Activated CD4-positive, alpha-beta memory T cell treated with anti-CD3 and anti-CD28 coated beads, Interleukin-2, amount 10 ng/mL, durations not matched to agents 7 days and 5 days (primary cell): ENCODE data around the gene SP140. TPM values are rescaled to one million over a fixed set of nuclear protein-coding genes. Genes with fewer than 3 reads are reported as not detected.
"Not testable (repeated sequence)": the region's sequence is repeated elsewhere in the genome, so short reads cannot be mapped to it uniquely, and the experiment has no call there.

Experiments
- CTCF ChIA-PET: fragments of 350-600 bp; sonication (Branson Sonifier 250); formaldehyde crosslinking; loops from one replicate; lab custom pipeline; 2021; ENCODE audit warnings: antibody characterized with exemption, inconsistent platforms; lab: Charles Lee
- POLR2A ChIA-PET: fragments of 350-600 bp; sonication (Branson Sonifier 250); formaldehyde crosslinking; loops from one replicate; lab custom pipeline; 2021; ENCODE audit warnings: antibody characterized with exemption; lab: Charles Lee
- DNase-seq: peaks from one replicate; pipeline ENCODE4 v3.0.0-alpha.2; 2020
- H3K27ac Mint-ChIP-seq: one replicate; pipeline ENCODE4 v1.8.0; 2021; ENCODE audit warnings: mild to moderate bottlenecking, mixed read lengths
- H3K27me3 Mint-ChIP-seq: one replicate; pipeline ENCODE4 v1.8.0; 2021; ENCODE audit warnings: mixed read lengths
- H3K36me3 Mint-ChIP-seq: one replicate; pipeline ENCODE4 v1.8.0; 2021; ENCODE audit warnings: low read depth, mixed read lengths
- H3K4me1 Mint-ChIP-seq: one replicate; pipeline ENCODE4 v1.8.0; 2021; ENCODE audit warnings: mixed read lengths
- H3K4me3 Mint-ChIP-seq: one replicate; pipeline ENCODE4 v1.8.0; 2021; ENCODE audit warnings: mild to moderate bottlenecking, mixed read lengths
- H3K9me3 Mint-ChIP-seq: one replicate; pipeline ENCODE4 v1.8.0; 2021; ENCODE audit warnings: mixed read lengths
- total RNA-seq, 2 experiments: library from RNA; stranded (reverse); gene quantifications; one replicate each; pipeline ENCODE4 v1.2.3, GENCODE V29; 2021

Gene SP140
- total RNA-seq, 2 experiments from 2014 or later = 132 to 137 TPM

DNA sequence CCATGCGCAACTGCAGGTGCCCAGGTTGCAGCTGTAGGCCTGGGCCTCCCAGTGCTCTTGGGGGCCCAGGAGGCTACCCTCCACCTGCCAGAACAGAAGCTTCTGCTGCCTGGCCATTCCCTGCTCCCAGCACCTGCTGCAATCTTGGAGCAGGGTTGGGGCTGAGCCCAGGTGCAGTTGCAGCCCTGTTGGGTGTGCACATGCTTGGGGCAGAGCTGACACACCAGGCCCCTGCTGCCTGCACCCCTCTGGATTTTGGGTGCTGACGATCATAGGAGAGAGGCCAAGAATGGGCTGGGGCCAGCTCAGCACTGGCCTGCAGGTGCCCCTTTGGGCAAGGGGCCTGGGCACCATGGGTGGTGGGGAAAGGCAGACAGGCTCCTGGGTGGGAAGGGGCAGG, 80.9 kb downstream of the SP140 start:
- ChIA-PET CTCF (no interaction called here), POLR2A (interaction anchor here (1.3 to 1.4 kb wide), 2 partner anchors 13 to 21 kb away, joined by 4 read pairs; partner anchors contain the start of gene SP140L)
- peaks cover 21% of the 10 kb centered on the region for H3K9me3 Mint-ChIP-seq
- no peaks in the 10 kb centered on the region for H3K4me1 Mint-ChIP-seq
- H3K27ac Mint-ChIP-seq = no peak overlapping the region
- peaks cover 72% of the 10 kb centered on the region for H3K36me3 Mint-ChIP-seq
- no peak for DNase-seq
- no peak overlapping the region for H3K4me3 Mint-ChIP-seq
- H3K27me3 Mint-ChIP-seq = no peaks in the 10 kb centered on the region

DNA sequence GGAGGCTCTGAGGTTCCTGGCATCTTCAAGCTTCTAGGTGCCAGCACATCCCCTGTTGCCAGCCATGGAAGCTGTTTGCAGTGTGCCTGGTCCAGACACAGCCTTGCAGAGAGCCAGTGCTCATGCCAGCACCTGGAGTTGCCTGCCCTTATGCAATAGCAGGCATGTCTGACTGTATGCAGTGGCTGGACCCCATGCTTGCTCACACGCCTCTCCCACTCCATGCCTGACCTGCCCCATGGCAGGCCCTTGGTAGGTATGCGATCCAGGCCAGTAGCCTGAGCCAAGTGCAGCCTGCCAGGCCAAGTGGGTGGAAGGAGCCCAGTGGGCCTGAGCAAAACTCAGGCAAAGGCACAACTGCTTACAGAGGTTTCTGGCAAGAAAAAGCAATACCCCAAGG, 81.9 kb downstream of the SP140 start:
- Mint-ChIP-seq H3K4me1 (no peaks in the 10 kb centered on the region), H3K9me3 (peaks cover 15% of the 10 kb centered on the region), H3K27me3 (no peaks in the 10 kb centered on the region), H3K36me3 (peaks cover 73% of the 10 kb centered on the region), H3K4me3 (no peak overlapping the region), H3K27ac (no peak overlapping the region)
- ChIA-PET CTCF (no interaction called here), POLR2A (interaction anchor here (1.3 to 1.4 kb wide), 2 partner anchors 12 to 20 kb away, joined by 4 read pairs; partner anchors contain the start of gene SP140L)
- DNase-seq = no peak

- Mint-ChIP-seq H3K36me3 (peaks cover 76% of the 10 kb centered on the region), H3K9me3 (peaks cover 8% of the 10 kb centered on the region), H3K27ac (no peak overlapping the region), H3K4me1 (no peaks in the 10 kb centered on the region), H3K27me3 (no peaks in the 10 kb centered on the region), H3K4me3 (no peak overlapping the region)
- no peak for DNase-seq
- ChIA-PET CTCF (interaction anchor here (1.1 kb wide), 1 partner anchor 9 kb away, joined by 3 read pairs; no protein-coding TSS in a partner anchor), POLR2A (no interaction called here)
Measured at GRCh38 chr2:230308402-230309000, 83.0 kb downstream of the SP140 start.

- POLR2A ChIA-PET, H3K27ac Mint-ChIP-seq, H3K9me3 Mint-ChIP-seq, CTCF ChIA-PET, DNase-seq, H3K4me3 Mint-ChIP-seq, H3K4me1 Mint-ChIP-seq, H3K27me3 Mint-ChIP-seq: not testable (repeated sequence)
- H3K36me3 Mint-ChIP-seq = peaks cover 78% of the 10 kb centered on the region
Measured at GRCh38 chr2:230310792-230311191, 85.3 kb downstream of the SP140 start.

DNA sequence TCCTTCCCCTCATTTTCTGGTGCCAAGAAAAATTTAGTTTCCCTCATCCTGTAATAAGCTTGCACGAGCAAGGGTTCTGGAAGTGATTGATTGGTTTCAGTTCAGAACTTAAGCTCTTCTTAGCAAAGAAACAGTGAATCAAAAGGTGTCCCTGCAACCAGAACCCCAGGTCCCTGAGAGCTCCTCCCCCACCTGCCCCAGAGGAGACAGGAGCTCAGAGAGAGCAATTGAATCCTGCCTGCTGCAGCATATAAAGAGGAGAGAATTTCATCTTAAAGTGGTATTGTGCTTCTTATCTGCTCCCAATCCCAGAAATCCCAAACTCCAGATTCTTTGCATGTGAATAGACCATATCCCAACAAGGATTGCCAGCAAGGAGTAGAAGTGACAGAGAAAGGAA, 86.1 kb downstream of the SP140 start:
- H3K4me1 Mint-ChIP-seq, CTCF ChIA-PET, DNase-seq, POLR2A ChIA-PET, H3K27me3 Mint-ChIP-seq, H3K4me3 Mint-ChIP-seq, H3K27ac Mint-ChIP-seq, H3K9me3 Mint-ChIP-seq: not testable (repeated sequence)
- peaks cover 78% of the 10 kb centered on the region for H3K36me3 Mint-ChIP-seq

GRCh38 chr2:230312638-230313037, 87.1 kb downstream of the SP140 start:
- Mint-ChIP-seq H3K27ac (no peak overlapping the region), H3K4me1 (peaks cover 8% of the 10 kb centered on the region), H3K36me3 (peaks cover 71% of the 10 kb centered on the region), H3K4me3 (no peak overlapping the region), H3K27me3 (no peaks in the 10 kb centered on the region), H3K9me3 (no peaks in the 10 kb centered on the region)
- POLR2A ChIA-PET = no interaction called here
- DNase-seq = no peak
- CTCF ChIA-PET = no interaction called here

GRCh38 chr2:230317366-230317765, 91.8 kb downstream of the SP140 start:
- Mint-ChIP-seq H3K4me3 (no peak overlapping the region), H3K27me3 (no peaks in the 10 kb centered on the region), H3K36me3 (peaks cover 62% of the 10 kb centered on the region), H3K27ac (peak overlapping the region; percentile 94), H3K9me3 (no peaks in the 10 kb centered on the region), H3K4me1 (peaks cover 54% of the 10 kb centered on the region)
- ChIA-PET CTCF (interaction anchor here (1.2 kb wide), 1 partner anchor 8 kb away, joined by 3 read pairs; no protein-coding TSS in a partner anchor), POLR2A (interaction anchor here (0.7 to 3.9 kb wide), 7 partner anchors 11 to 397 kb away, joined by 3 to 56 read pairs (median 4); partner anchors contain the start of genes SP110, SP140 and SP140L)
- peak; percentile 13 for DNase-seq

GRCh38 chr2:230318190-230319121, 92.9 kb downstream of the SP140 start:
- Mint-ChIP-seq H3K9me3 (no peaks in the 10 kb centered on the region), H3K4me1 (peaks cover 59% of the 10 kb centered on the region), H3K36me3 (peaks cover 57% of the 10 kb centered on the region), H3K27me3 (no peaks in the 10 kb centered on the region), H3K27ac (peak overlapping the region; percentile 94), H3K4me3 (peak overlapping the region; percentile 61)
- ChIA-PET CTCF (interaction anchor here (1.2 to 1.9 kb wide), 3 partner anchors 9 to 93 kb away, joined by 3 to 8 read pairs (median 4); partner anchors contain the start of genes SP140 and SP140L), POLR2A (interaction anchor here (0.7 to 3.9 kb wide), 18 partner anchors 10 to 397 kb away, joined by 3 to 56 read pairs (median 4); partner anchors contain the start of genes SP110, SP140, SP140L and TRIP12)
- DNase-seq = peak; percentile 20

DNA sequence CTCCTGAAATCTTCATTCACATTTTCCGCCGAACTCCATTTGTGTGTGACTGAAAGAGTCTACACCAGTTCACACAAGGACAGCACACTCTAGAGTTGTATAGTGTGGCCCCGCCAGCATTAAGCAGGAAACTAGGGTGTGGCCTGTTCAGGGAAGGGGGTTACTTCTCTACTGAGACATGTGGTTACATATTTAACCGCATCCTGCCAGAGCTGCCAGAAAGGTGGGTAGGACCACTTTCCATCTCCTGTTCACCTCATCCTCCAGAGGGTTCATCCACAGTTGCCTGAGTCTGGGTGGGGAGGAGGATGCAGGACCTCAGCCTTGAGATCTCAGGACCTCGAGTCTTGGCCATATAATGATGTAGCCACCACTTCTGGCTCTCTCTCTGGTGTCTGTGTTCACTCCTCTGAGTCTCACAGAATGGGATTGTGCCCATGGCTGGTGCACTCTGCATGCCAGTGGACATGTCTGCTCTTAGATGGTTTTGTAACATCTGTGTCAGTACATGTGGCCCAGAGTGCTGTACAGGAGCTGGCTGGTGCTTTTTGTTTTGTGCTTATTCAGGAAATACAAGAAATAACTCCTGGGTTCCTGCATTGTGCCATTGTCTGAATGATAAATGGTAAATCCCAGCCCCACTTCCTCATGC, 93.8 kb downstream of the SP140 start:
- no peaks in the 10 kb centered on the region for H3K9me3 Mint-ChIP-seq
- peaks cover 53% of the 10 kb centered on the region for H3K36me3 Mint-ChIP-seq
- H3K4me3 Mint-ChIP-seq = peak overlapping the region; percentile 61

GRCh38 chr2:230321031-230321430, 95.5 kb downstream of the SP140 start:
- H3K27ac Mint-ChIP-seq = no peak overlapping the region
- ChIA-PET POLR2A (no interaction called here), CTCF (no interaction called here)
- peak; percentile 11 for DNase-seq
- H3K4me1 Mint-ChIP-seq = peaks cover 78% of the 10 kb centered on the region
- H3K9me3 Mint-ChIP-seq = no peaks in the 10 kb centered on the region
- H3K4me3 Mint-ChIP-seq = no peak overlapping the region
- H3K36me3 Mint-ChIP-seq = peaks cover 48% of the 10 kb centered on the region
- H3K27me3 Mint-ChIP-seq = no peaks in the 10 kb centered on the region

More for the DNA sequence above, 93.8 kb downstream of the SP140 start:
- DNase-seq = peak; percentile 87
- Mint-ChIP-seq H3K4me1 (peaks cover 64% of the 10 kb centered on the region), H3K27ac (peak overlapping the region; percentile 94), H3K27me3 (no peaks in the 10 kb centered on the region)
- ChIA-PET CTCF (interaction anchor here (1.2 to 1.9 kb wide), 3 partner anchors 8 to 94 kb away, joined by 3 to 8 read pairs (median 4); partner anchors contain the start of genes SP140 and SP140L), POLR2A (interaction anchor here (0.9 to 3.9 kb wide), 16 partner anchors 9 to 340 kb away, joined by 3 to 56 read pairs (median 4); partner anchors contain the start of genes SP100, SP110, SP140 and SP140L)

DNA sequence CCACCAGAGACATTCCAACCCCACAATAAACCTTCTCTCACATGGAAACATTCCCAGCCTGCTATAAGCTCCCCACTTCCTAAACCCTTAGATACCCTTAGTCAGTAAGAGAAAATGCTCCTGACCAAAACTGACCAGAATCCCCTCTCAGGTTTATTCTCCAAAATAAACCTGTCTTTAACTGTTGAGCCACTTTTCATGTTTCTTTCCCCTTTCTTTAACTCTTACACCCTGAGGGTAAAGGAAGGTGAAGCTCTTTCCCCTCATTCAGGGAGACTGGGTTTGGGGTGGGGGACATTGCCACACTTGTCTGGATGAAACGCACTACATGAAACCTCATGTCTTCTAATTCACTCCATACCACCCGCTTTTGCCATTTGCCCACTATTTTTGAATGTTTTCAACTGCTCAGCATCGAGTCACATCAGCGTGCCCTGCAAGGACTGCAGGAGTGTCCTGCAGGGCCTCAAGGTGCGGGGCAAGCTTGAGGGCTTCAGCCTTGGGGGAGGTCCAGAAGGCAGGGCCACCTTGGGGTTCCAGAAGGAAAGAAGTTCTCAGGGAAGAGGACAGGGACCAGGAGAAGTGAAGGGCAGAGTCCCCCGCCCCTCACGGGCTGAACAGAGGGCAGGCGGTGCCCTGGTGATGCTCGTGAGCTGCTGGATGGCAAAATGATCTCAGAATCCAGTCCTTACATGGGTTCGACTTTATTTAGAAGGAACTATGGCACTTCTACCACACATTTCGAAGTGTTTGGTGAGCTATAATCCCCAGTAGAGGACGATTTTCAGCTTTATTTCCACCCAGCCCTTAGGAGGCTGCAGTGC, 97.2 kb downstream of the SP140 start:
- no peaks in the 10 kb centered on the region for H3K27me3 Mint-ChIP-seq
- no peak overlapping the region for H3K27ac Mint-ChIP-seq
- H3K36me3 Mint-ChIP-seq = peaks cover 57% of the 10 kb centered on the region
- no peak for DNase-seq
- CTCF ChIA-PET = interaction anchor here (0.8 to 1.3 kb wide), 3 partner anchors 26 to 98 kb away, joined by 3 to 4 read pairs (median 4); no protein-coding TSS in a partner anchor
- no peak overlapping the region for H3K4me3 Mint-ChIP-seq
- no peaks in the 10 kb centered on the region for H3K9me3 Mint-ChIP-seq
- POLR2A ChIA-PET = interaction anchor here (1.0 to 1.3 kb wide), 3 partner anchors 89 to 95 kb away, joined by 3 to 4 read pairs (median 4); no protein-coding TSS in a partner anchor
- H3K4me1 Mint-ChIP-seq = peaks cover 78% of the 10 kb centered on the region
